ENCODE results near the gene NKD2.

The NKD2 gene

DNA sequence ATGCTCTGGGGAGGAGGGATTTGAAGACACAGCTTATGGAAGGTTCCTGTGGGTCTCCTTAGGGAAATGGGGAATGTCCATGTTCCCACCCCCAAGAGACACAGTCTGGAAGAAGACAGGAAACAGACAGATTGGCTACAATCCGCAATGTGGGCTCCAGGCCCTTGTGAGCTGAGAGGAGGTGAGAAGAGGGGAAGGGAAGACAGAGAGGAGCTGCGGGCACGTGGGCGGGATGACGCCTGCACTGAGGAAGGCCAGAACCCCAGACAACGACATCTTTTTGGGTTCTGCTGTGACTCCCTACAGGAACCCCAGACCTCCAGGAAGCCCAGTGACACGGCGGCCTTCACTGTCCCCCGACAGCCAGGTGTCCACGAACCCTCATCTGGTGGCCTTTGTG lies 29.9 kb upstream of the NKD2 start:
- no peak for DNase-seq (ENCODE audit: low spot score)

DNA sequence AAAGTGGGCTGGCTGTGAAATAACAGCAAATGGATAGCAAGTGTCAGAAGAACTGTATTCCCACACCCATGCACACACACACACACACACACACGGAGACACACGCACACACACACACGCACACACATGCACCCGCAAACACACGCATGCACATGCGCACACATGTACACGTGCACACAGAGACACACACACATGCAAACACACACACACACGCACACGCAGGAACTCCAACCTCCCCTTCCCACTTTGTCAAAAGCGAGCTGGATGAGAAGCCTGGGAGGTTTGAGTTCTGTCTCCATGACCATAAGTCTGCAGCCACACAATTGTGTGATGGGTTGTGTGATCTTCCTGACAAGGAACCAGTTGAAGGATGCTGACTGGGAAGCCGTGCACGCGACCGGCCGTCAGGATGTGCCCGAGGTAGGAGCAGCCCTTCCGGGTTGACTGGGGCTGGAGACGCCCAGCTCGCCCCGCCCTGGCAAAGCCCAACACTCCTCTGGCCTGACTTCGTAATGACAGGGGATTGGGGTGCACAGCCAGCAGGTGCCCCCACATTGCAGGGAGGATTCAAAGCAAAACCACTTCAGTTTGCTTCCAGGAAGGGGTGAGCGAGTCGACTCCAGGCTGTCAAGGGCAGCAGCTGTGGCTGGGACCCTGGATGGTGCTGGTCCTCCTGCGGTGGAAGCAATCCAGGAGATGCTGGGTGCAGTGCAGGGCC lies 29.3 kb upstream of the NKD2 start:
- DNase-seq (ENCODE audit: low spot score): no peak

DNA sequence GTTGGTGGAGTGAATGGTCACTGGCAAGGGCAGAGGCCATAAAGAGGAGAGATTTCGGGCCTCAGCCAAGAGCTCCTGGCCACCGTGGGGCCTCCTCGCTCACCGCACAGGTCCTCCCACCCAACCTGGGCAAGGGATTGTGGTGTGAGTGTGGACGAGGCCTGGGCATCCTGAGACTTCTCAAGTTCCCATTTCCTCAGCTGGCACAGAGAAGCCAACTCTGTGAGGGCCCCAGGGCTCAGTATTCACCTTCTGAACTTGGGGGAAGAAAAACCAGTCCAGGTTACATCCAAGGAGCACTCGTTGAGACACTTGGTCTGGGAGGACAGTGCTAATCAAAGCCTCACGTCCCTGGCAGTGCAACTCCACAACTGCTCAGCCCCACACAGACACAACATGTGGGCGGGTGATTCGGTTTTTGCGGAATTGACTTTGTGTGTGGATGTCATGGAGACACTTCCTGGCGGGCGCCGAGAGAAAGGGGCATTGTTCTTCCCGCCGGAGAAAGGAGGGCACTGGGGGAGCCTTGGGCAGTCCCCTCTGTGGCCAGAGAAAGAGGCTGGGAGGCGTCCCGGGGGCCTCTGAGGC lies 28.5 kb upstream of the NKD2 start:
- peak; percentile 52 for DNase-seq (ENCODE audit: low spot score)

DNA sequence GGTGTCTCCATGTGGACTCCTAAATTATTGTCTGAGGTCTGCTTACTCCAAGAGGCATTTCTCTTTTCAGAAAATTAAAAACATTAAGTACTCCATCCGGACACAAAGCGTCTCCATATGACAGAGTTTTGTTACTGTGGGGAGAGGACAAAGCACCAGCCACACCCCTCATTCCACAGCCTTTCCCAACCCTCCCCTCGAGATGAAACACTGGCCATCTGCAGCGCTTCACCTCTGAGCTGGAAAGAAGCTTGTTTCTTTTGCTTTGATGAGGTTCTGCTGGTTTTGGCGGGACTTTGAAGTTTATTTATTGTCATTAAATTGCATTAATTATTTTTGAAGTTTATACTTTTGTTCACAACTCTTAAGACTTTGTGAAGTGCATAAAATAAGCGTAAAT lies 27.6 kb upstream of the NKD2 start:
- DNase-seq (ENCODE audit: low spot score): peak; percentile 47

DNA sequence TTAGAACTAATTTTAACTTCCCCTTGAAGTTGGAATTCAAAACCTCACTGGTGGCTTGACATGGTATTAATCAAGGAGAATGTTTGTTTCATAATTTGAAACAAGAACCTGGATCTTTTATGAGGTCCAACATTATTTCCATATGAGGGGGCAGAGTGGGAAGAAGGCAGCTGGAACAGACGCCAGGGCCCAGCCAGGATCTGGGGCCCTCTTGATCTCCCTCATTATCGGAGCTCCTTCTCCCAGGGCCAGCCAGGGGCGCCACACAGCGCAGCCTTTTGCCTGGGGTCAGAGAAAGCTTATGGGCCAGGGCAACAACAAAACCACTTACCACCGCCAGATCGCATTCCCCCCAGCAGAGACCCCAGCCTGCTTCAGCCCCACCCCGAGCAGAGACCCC lies 27.1 kb upstream of the NKD2 start:
- DNase-seq (ENCODE audit: low spot score): peak; percentile 46

DNA sequence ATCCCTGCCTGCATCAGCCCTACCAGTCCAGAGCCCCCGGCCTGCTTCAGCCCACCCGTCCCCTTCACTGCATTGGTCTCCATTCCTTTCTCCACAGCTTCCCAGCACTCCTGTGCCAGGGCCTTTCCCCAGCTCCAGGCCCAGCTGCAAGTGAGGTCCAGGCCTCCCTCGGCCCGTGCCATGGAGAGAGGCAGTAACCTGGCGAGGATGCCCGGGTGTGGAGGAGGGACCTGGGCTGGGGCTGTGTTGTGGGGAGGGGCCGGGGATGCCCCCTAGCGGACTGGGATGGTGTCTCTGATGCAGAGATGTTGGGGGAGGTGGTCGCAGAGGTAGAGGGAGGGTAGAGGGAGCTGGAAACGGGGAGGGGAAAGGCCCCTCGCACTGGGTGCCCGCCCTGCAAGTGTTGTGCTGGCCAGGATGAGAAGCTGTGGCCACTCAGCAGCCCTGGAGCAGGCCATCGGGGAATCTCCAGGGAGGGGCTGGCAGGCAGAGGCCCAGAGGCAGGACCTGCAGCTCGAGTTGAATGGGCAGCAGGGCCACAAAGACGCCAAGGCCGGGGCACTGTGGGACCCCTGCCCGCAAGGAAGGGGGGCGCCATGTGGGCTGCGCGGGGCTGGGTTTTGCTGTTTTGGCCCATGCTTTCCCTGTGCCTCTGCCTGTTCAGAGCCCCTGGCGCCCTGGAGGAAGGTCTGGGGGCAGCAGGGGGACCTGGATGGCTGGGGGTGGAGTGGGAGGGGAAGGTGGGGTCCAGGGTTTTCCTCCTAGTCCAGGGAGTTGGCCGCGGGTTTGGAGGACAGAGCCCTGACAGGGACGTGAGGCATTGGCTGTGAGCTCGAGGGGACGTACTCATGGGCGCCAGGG lies 26.0 kb upstream of the NKD2 start:
- DNase-seq (ENCODE audit: low spot score): peak; percentile 77

DNA sequence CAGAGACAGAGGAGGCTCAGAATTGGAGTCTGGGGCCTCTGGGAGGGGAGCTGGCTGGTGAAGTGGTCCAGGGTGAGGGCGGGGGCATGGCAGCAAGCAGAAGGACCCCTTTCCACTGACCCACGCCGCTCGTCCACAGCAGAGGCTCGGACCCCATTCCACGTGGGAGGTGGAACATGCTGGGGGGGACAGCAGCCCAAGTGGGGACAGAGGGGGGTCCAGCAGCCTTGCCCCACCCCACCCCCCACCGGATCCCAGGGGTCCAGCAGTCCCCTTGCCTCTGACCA lies 25.4 kb upstream of the NKD2 start:
- peak; percentile 43 for DNase-seq (ENCODE audit: low spot score)

DNA sequence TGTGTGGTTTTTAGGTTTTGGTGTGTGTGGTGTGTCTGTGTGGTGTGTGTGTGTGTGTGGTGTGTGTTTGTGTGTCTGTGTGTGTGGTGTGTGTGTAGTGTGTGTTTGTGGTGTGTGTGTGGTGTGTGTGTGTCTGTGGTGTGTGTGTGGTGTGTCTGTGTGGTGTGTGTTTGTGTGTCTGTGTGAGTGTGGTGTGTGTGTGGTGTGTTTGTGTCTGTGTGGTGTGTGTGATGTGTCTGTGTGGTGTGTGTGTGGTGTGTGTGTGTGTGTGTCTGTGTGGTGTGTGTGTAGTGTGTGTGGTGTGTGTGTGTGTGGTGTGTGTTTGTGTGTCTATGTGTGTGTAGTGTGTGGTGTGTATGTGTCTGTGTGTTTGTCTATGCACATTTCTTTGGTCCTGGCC lies 25.0 kb upstream of the NKD2 start:
- no peak for DNase-seq (ENCODE audit: low spot score)

DNA sequence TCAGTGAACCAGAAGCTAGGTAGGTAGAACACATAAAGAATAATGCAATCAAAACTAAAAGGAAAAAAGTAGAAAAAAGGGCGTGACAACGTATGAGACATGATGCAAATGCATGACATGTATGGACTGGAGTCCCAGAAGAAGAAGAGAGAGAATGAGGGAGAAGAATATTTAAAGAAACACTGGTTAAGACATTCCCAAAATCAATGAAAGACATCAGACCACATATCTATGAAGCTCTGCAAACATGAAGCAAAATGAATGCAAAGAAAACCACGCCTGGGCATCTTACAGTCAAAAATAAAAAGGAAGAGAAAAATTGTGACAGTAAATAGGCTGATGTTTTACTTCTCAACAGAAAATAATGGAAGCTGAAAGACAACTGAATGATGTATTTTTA lies 23.8 kb upstream of the NKD2 start:
- no peak for DNase-seq (ENCODE audit: low spot score)

DNA sequence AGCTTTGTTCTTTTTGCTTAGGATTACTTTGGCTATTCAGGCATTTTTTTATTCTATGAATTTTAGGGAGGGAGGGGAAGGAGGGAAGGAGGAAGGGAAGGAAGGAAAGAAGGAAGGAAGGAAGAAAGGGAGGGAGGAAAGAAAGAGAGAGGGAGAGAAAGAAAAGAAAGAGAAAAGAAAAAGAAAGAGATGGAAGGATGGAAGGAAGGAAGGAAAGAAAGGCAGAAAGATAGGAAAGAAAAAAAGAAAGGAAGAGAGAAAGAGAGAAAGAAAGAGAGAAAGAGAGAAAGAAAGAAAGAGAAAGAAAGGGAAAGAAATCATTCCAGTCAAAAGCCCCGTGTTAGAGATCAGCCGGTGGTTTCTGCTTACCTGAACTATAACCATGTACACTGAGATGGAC lies 20.8 kb upstream of the NKD2 start:
- no peak for DNase-seq (ENCODE audit: low spot score)

DNA sequence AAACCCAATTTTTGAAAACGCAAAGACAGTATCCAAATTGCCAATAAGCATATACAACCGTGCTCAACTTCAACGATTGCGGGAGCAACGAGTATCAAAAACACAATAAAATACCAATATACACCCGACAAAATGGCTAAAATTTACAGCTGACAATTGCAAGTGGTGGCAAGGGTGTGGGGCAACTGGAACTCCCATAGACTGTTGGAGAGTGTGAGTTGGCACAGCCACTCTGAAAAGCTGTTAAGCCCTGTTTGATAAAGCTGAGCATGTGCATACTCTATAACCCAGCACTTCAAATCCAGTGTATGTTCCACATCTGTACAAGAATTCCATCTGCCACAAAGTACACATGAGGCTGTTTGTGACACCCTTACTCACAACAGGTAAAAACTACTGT lies 20.3 kb upstream of the NKD2 start:
- DNase-seq (ENCODE audit: low spot score): no peak

DNA sequence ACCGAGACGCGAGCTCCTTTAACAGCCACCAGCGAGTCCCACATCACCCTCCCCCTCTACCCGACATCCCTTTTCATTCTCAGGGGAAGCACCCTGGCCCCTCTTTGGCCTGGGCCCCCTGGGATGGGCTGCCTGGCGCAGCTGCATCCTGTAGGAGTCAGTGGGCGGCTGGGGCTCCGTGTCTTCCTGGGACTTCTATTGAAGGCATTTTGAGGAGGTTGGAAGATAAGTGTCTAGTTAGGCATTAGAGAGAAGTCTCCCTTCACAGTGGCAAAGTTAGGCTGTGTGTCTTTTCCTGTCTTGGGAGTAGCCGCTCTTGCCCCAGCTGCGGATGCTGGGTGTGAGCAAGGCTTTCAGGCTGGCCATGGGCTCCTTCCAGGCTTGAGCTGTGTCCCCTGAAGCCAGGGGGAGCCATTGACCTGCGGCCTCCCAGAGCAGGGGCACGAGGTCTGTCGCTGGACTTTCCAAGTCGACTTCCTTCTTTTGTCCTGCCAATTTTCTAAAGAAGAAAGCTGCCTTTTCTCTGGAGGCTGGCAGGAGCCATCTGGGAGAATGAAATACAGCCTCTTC lies 18.6 kb upstream of the NKD2 start:
- DNase-seq (ENCODE audit: low spot score): peak; percentile 68

DNA sequence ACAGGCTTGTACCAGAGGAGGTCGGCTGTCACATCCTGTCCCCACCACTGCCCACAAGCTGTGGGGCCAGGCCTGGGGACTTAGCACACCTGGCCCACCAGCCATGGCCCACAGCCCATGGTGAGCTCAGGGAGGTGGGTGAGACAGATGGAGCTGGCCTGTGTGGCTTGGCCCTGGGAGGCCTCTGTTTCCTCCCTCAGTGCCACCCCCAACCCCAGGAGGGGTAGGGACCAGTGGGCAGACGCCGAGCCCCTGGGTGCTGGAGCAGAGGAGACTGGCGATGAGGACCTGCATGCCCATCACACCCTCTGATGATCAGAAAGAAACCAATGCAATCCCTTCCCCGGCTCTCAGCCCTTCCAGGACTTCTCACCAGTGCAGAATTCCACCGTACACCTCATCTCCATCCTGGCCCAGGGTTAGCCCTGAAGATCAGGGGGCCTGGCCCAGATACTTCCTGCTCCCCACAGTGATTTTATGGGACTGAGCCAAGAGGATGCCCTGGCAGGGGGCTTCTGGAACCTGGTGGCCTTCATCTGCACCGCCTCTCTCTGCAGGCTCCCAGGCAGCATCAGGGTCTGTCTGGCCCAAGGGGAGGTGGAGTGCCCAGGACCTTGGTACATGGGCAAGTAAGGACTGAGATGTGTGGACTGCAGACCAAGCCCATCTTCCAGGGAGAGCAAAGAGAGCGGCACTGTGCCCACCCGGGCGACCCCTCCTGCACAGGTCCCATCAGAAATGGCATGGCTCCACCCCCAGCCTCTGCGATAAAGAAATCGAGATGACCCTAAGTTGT lies 16.9 kb upstream of the NKD2 start:
- DNase-seq (ENCODE audit: low spot score): no peak

DNA sequence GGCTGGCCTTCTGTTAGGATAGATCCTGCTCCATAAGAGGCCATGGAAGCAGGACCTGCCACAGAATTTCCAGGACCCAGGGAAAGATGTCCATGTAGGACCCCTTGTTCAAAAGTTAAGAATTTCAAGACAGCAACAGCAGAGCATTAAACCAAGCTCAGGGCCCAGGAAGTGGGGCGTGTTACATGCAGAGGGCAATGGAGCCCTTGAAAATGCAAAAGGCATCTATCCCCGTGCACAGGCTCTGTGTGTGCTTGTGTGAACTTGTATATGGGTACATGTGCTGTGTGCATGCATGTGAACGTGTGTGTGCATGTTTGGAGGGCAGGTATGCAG lies 14.4 kb upstream of the NKD2 start:
- peak; percentile 41 for DNase-seq (ENCODE audit: low spot score)

DNA sequence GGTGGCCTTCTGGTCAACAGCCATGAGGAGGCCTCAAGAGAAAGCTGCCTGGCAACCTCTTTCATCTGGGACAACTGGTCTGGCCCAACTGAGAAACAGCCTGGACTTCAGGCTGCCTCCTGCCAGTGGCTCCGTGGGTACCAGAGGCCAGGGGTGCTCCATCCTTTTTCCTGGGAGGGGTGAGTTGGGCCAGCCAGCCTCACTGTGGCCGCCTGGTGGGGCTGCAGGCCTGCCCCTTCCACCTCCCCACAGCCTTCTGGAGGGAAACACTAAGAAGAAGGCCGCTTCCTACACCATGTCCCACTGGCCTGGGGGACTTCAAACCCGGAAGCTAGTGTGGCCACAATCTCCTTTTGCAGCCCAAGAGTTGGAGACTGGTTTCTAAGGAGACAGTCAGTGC lies 13.8 kb upstream of the NKD2 start:
- DNase-seq (ENCODE audit: low spot score): no peak

DNA sequence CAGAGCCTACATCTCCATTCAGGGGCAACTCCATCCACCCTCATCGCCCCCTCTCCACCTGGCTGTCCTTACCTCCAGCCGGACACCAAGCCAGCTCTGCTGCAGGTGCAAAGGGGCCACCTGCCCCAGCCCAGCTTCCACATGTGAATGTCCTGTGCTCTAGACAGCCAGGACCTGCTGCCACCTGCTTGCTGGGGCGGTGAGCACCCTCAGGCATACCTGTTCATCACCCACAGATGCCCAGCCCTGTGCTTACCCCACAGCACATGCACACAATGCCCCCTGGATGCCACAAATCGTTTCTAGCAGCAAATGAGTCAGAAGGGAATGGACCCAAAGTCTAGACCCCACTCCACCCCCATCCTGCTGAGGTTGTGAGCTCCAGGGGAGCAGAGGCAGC lies 13.3 kb upstream of the NKD2 start:
- DNase-seq (ENCODE audit: low spot score): no peak

DNA sequence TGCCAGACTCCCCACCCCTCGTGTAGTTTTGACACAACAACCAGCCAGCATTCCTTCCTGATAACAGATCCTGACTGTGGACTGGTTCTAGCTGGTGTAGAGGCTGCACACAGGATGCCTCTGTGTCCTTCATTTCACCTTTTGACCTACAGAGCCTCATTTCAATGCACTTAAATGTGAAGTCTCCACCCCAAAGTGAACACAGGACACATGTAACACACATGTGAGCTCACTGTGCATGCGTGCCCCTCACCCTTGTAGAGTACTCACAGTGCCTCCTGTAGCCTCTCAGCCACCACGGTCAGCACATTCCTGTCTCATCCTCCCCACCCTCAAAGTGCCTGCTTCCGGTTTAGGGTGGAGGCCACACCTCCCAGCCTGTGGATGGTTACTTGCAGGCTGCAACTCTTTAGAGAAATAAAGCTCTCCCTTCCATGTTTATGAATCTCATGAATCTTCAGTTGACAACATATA lies 11.6 kb upstream of the NKD2 start:
- DNase-seq (ENCODE audit: low spot score): peak; percentile 48

DNA sequence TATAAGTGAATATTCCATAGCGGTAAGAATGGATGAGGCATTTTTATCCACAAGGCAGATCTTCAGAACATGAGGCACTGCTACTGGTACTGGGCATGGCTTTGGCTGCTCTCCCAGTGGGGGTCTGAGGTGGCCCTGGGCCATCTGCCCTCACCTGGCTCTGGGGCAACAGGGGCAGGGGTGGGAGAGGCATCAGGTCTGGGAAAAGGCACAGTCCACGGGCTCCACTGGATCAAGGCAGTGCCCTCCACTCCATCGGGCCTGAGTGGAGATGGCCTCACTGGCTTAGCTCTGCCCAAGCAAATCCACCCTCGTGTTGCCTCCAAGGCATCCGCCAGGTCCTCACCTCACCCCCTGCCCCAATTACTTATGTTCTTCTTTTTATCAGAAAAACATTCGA lies 10.9 kb upstream of the NKD2 start:
- DNase-seq (ENCODE audit: low spot score): no peak

DNA sequence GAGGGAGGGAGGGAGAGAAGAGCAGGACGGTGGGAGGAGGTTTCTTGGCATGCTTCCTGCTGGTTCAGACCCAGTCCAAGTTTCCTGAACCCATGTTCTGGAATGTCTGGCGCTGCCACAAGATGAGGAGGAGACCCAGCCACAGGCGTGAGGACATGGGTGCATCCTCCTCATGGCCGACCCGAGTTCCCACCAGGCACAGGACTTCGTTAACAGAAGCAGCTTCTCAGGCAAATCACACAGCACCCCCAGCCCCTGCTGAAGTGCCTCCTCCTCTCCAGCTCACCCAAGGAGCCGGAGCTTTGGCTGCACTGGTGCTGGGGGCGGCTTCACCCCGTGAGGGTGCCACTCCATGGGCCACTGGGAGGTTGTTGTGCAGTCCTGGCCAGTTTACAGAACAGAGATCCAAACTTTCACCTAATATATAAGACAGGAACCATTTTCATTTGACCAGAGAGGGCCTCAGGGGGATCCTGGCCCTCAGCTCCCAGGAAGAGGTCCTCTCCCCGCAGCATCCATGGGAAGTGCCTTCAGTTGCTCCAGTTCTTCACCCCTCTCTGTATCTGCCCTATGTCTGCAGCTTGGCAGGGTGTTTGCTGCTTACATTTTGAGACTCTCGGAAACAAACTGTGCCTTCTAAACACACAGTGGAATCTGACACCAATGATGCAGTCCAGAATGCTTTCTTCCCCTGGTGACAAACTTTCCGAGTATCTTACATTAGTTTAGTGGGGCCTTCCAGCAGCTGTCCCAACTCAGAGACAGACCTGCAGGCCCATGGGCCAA lies 10.2 kb upstream of the NKD2 start:
- DNase-seq (ENCODE audit: low spot score): no peak

DNA sequence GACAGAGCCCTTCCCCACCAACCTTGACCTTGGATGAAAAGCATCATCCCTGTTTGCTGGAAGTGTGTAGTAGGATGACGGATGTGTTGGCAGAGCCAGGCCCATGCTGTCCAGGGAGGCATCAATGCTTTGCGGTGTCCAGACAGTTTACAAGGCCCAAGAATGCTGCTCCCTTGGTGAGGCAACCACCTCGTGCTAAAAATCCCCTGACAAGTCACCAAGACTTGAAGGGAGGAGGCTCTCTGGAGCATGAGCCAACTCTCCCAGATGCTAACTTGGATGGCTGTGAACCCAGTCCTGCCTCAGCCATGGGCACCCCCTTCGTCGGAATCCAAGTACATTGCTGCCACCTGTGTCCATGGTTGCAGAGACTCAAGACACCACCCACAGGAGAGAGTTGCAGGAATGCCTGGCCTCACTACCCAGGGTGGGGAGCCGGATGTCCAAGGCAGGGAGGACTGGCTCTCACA lies 9.5 kb upstream of the NKD2 start:
- DNase-seq (ENCODE audit: low spot score): no peak

DNA sequence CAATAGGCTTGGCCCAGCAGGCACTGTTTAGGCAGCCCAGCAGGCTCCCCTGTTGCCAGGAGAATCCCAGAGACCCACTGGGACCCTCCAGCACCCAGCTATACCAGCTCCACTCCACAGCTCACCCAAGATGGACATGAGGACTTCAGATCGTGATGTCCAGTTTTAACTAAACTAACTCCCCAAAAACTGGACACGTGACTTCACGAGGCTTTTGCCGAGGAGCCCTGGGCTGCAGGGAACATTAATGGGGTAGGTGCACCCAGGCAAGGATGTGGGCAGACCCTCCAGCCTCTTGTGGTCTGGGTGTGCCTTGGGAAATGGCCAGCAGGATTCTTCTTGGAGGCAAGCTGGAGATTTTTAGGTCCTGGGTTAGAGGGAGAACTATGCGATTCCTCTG lies 8.9 kb upstream of the NKD2 start:
- DNase-seq (ENCODE audit: low spot score): no peak

All from ecto neural progenitor cell (in vitro differentiated cells).